WI38 (cell line): ENCODE measurements around the gene HOMER1.

Source experiments
- H3K4me3 ChIP-seq: 2 replicates; pipeline ENCODE4 v1.5.1; 2011; ENCODE audit warnings: low read depth, mild to moderate bottlenecking, control low read depth, low read length
- CTCF ChIP-seq: IDR thresholded peaks from 2 replicates; pipeline ENCODE4 v1.5.1; 2012; ENCODE audit warnings: low read depth, mild to moderate bottlenecking, control low read depth, low read length

Gene HOMER1

GRCh38 chr5:79423296-79423695 is 90.6 kb downstream of the HOMER1 start:
- H3K4me3 ChIP-seq: no peak overlapping the region
- no peak for TF ChIP-seq CTCF

GRCh38 chr5:79420248-79420647 is 93.7 kb downstream of the HOMER1 start:
- no peak overlapping the region for H3K4me3 ChIP-seq
- TF ChIP-seq CTCF: no peak

GRCh38 chr5:79418276-79418675 is 95.7 kb downstream of the HOMER1 start:
- H3K4me3 ChIP-seq: no peak overlapping the region
- no peak for TF ChIP-seq CTCF

GRCh38 chr5:79417495-79417894 is 96.4 kb downstream of the HOMER1 start:
- H3K4me3 ChIP-seq: no peak overlapping the region
- no peak for TF ChIP-seq CTCF

GRCh38 chr5:79416499-79416898 is 97.4 kb downstream of the HOMER1 start:
- no peak overlapping the region for H3K4me3 ChIP-seq

GRCh38 chr5:79413112-79413511 is 100.8 kb downstream of the HOMER1 start:
- TF ChIP-seq CTCF: no peak
- no peak overlapping the region for H3K4me3 ChIP-seq

More at GRCh38 chr5:79416499-79416898, 97.4 kb downstream of the HOMER1 start:
- TF ChIP-seq CTCF: no peak

GRCh38 chr5:79408028-79408427 is 105.9 kb downstream of the HOMER1 start:
- no peak overlapping the region for H3K4me3 ChIP-seq
- TF ChIP-seq CTCF: no peak
